ENCODE data around the gene LZTS3. TPM values are rescaled to one million over a fixed set of nuclear protein-coding genes. Genes with fewer than 3 reads are reported as not detected.

Gene LZTS3
- total RNA-seq, 3 donors from 2014 or later (not counting 1 experiment from before 2014, with no cell fraction given), result 3.1 to 4.6 (median 3.3) TPM

Other genes with a start within 250 kb of the LZTS3 start
- gene GNRH2, start 129.9 kb downstream of the LZTS3 start, total RNA-seq, result 1 to 10 TPM in 1 of 3 donors, under 1 TPM in 2; 0.49 to 1.2 (median 0.68) TPM
- gene MRPS26, start 127.5 kb downstream of the LZTS3 start, total RNA-seq, result 10 to 100 TPM; 17.5 to 21.3 (median 19.1) TPM
- not detected for gene OXT, start 101.9 kb downstream of the LZTS3 start, total RNA-seq
- not detected for gene AVP, start 88.8 kb downstream of the LZTS3 start, total RNA-seq
- 10 to 100 TPM; 35.3 to 40.4 (median 37.1) TPM for gene FASTKD5, start 13.7 kb downstream of the LZTS3 start, total RNA-seq
- 10 to 100 TPM in 2 of 3 donors, 1 to 10 TPM in 1; 8.8 to 11.1 (median 10.1) TPM for gene UBOX5, start 13.7 kb downstream of the LZTS3 start, total RNA-seq
- gene DDRGK1, start 31.1 kb upstream of the LZTS3 start, total RNA-seq, result 10 to 100 TPM; 47.8 to 52.6 (median 52.4) TPM
- gene ITPA, start 35.9 kb upstream of the LZTS3 start, total RNA-seq, result 10 to 100 TPM; 49.6 to 53.2 (median 50.2) TPM
- under 1 TPM; 0.31 to 0.68 (median 0.32) TPM for gene SLC4A11, start 65.6 kb upstream of the LZTS3 start, total RNA-seq
- 1 to 10 TPM; 4.1 to 6.9 (median 4.8) TPM for gene DNAAF9, start 234.1 kb upstream of the LZTS3 start, total RNA-seq